ENCODE data around the gene LHFPL2. TPM values are rescaled to one million over a fixed set of nuclear protein-coding genes. Genes with fewer than 3 reads are reported as not detected.
A peak's percentile ranks its signal among the peaks of the same experiment; 100 is the strongest.

LHFPL2 gene
- total and polyA plus RNA-seq, 4 donors = 6.5 to 49.4 (median 47.7) TPM

DNA sequence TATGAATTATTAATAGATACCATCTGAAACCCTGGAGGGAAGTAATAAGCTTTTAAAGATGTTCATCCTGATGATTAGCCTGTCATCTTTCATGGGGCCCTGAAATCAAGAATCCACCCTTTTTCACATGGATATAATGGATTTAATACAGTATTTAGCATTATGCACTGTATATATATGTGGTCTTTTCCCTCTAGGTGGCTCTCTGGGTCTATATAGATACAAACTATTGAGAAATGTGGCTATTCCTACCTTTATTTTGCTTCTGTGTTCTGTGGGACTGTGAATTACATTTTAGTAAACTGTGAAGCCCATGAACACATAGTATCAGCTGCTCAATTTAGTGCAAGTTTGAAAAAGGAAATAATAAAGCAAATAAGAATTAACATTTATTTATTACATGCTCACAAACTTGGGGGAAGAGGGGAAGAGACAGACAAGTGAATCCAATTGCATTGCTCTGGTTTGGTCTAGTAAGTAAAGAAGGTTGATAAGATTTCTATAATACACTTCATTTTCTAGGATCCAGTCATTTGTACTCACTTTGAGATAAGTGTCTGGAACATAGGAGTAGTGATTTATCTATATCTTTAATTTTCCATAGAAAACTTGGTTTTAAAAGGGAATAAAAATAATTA lies 176.0 kb downstream of the LHFPL2 start:
- Histone ChIP-seq H3K27me3 (ENCODE audit: control insufficient read depth in 3 of 3, insufficient read depth in 3 of 3, low read length in 2 of 3) (no peaks in the 10 kb centered on the region), H3K9me3 (ENCODE audit: control insufficient read depth in 4 of 4, insufficient read depth in 3 of 4, low read length in 3 of 4) (no peaks in the 10 kb centered on the region), H3K4me3 (no peak overlapping the region), H3K9ac (ENCODE audit: insufficient read depth in 1 of 2, low read length in 2 of 2) (no peak overlapping the region), H3K36me3 (ENCODE audit: control insufficient read depth in 4 of 4, insufficient read depth in 4 of 4, low read length in 4 of 4) (peaks cover 0 to 6% (median 1%) of the 10 kb centered on the region in 4 donors), H3K4me1 (ENCODE audit: control insufficient read depth in 5 of 5, insufficient read depth in 5 of 5, low read length in 5 of 5) (no peaks in the 10 kb centered on the region), H3K27ac (ENCODE audit: low read depth in 1 of 2, low read length in 1 of 2) (no peak overlapping the region)
- TF ChIP-seq, protein P1, sequence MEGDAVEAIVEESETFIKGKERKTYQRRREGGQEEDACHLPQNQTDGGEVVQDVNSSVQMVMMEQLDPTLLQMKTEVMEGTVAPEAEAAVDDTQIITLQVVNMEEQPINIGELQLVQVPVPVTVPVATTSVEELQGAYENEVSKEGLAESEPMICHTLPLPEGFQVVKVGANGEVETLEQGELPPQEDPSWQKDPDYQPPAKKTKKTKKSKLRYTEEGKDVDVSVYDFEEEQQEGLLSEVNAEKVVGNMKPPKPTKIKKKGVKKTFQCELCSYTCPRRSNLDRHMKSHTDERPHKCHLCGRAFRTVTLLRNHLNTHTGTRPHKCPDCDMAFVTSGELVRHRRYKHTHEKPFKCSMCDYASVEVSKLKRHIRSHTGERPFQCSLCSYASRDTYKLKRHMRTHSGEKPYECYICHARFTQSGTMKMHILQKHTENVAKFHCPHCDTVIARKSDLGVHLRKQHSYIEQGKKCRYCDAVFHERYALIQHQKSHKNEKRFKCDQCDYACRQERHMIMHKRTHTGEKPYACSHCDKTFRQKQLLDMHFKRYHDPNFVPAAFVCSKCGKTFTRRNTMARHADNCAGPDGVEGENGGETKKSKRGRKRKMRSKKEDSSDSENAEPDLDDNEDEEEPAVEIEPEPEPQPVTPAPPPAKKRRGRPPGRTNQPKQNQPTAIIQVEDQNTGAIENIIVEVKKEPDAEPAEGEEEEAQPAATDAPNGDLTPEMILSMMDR (IDR thresholded peaks at IDR 0.05; ENCODE audit: control extremely low read depth, extremely low read depth) = no peak
- ATAC-seq (ENCODE audit: insufficient read depth, low FRiP score) (no peak), DNase-seq (peak in 2 of 3 donors; percentile 33 to 62)

DNA sequence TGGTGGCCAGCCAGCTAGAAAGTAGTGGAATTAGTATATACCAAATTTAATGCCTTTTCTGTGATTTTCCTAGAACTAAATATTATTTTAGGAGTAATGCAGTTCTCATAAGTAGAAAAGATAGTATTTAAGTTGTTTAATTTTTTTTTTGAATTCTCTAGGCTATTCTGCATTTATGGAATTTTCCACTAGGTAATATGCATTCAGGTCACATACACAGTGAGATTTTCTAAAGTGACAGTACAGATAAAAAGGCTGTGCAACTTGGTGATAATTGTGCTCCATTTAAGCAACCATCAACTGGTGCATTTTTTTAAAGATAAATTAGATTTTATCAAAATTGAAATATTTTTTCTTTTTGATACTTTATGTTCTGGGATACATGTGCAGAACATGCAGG lies 176.7 kb downstream of the LHFPL2 start:
- Histone ChIP-seq H3K4me1 (ENCODE audit: control insufficient read depth in 5 of 5, insufficient read depth in 5 of 5, low read length in 5 of 5) (no peaks in the 10 kb centered on the region), H3K36me3 (ENCODE audit: control insufficient read depth in 4 of 4, insufficient read depth in 4 of 4, low read length in 4 of 4) (peaks cover 0 to 2% (median under 1%) of the 10 kb centered on the region in 4 donors), H3K27me3 (ENCODE audit: control insufficient read depth in 3 of 3, insufficient read depth in 3 of 3, low read length in 2 of 3) (no peaks in the 10 kb centered on the region), H3K27ac (ENCODE audit: low read depth in 1 of 2, low read length in 1 of 2) (no peak overlapping the region), H3K9me3 (ENCODE audit: control insufficient read depth in 4 of 4, insufficient read depth in 3 of 4, low read length in 3 of 4) (no peaks in the 10 kb centered on the region), H3K4me3 (no peak overlapping the region), H3K9ac (ENCODE audit: insufficient read depth in 1 of 2, low read length in 2 of 2) (no peak overlapping the region)
- TF ChIP-seq, protein P1 (IDR thresholded peaks at IDR 0.05; ENCODE audit: control extremely low read depth, extremely low read depth) = no peak
- DNase-seq (no peak), ATAC-seq (ENCODE audit: insufficient read depth, low FRiP score) (no peak)

DNA sequence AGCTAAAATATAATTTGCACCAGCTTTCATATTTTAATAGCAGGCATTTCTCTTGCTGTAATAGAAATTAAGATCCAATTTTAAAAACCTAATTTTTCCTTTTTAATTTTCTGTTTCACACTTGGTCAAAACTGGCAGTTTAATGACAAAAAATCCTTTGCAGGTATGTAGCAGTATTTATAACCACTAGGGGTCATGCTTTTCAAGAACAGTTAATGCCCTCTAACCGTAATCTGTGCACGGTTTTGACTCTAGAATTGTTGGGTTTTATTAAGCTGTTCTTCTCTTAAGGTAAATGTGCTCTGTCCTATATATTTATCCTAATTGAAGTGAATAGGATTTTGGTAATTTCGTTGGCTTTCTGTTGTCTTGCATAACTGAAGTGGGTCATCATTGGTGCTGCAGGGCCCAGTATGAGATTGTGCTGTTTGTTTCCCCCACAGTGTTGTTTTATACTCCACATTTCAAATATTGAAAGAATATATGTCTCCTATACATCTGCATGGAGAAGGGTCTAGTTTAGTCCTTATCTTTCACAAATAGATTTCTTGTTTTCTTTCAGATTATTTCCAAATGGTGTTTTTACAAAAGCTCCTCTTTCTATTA lies 180.7 kb downstream of the LHFPL2 start:
- ATAC-seq (ENCODE audit: insufficient read depth, low FRiP score) = no peak
- no peak overlapping the region for H3K27ac ChIP-seq (ENCODE audit: low read depth in 1 of 2, low read length in 1 of 2)
- H3K4me1 ChIP-seq (ENCODE audit: control insufficient read depth in 5 of 5, insufficient read depth in 5 of 5, low read length in 5 of 5) = no peaks in the 10 kb centered on the region
- no peaks in the 10 kb centered on the region for H3K9me3 ChIP-seq (ENCODE audit: control insufficient read depth in 4 of 4, insufficient read depth in 3 of 4, low read length in 3 of 4)
- H3K36me3 ChIP-seq (ENCODE audit: control insufficient read depth in 4 of 4, insufficient read depth in 4 of 4, low read length in 4 of 4) = peaks cover 1 to 8% (median 5%) of the 10 kb centered on the region in 4 donors
- H3K9ac ChIP-seq (ENCODE audit: insufficient read depth in 1 of 2, low read length in 2 of 2) = no peak overlapping the region
- peak in 2 of 3 donors; percentile 56 to 64 for DNase-seq
- no peak overlapping the region for H3K4me3 ChIP-seq
- 17 to 23% methylated on average over 3 of the region's 3 CpGs for WGBS, 2 donors
- H3K27me3 ChIP-seq (ENCODE audit: control insufficient read depth in 3 of 3, insufficient read depth in 3 of 3, low read length in 2 of 3) = no peaks in the 10 kb centered on the region
- TF ChIP-seq, protein P1 (IDR thresholded peaks at IDR 0.05; ENCODE audit: control extremely low read depth, extremely low read depth) = peak; percentile 42
